ENCODE measurements around the gene CAGE1. TPM values are rescaled to one million over a fixed set of nuclear protein-coding genes. Genes with fewer than 3 reads are reported as not detected.

CAGE1 gene
- total RNA-seq, result 1.1 TPM

DNA sequence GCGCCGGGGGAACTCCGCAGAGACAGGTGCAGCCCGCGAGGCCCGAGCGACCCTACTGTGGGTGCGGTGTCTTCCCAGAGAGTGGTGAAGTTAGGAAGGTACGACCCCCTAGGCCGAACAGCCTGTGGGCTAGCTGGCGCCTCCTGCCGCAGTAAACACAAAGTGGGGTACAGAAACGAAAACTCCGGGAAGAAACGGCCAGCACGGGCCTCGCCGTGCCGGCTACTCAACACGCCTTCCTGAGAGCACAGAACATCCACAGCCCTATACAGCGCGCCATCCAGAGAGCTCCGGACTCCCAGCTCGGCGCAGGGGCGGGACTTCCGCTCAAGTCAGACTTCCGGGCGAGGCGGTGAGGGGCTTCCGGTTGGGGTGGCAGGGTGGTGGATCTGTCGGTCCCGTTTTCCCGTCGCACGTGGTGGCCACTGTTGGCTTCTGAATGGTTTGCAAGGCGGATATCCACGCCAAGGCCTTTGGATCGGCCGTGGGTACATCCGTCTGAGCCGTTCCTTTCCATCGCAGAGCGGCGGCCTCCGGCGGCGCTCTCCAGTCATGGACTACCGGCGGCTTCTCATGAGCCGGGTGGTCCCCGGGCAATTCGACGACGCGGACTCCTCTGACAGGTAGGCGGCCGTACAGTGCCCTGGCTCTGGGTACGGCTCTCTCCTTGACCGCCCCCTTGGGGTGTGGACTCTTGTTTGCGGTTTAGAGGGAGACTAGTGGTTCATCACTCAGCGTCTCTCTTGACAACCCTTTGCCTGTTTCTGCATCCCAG lies at the start of gene CAGE1, which contains the start of gene RIOK1:
Gene CAGE1 (minus strand): TSS at position 292 of the 775 bp plus-strand sequence. CDS start 2,569 bp downstream, outside the sequence.
Gene RIOK1 (plus strand): TSS at position 358 of the 775 bp plus-strand sequence. CDS start 195 bp downstream, at position 553.
- DNase-seq (ENCODE audit: low read depth in 2 of 3, low spot score in 2 of 3), result peak; percentile 86 to 98 (median 97)

DNA sequence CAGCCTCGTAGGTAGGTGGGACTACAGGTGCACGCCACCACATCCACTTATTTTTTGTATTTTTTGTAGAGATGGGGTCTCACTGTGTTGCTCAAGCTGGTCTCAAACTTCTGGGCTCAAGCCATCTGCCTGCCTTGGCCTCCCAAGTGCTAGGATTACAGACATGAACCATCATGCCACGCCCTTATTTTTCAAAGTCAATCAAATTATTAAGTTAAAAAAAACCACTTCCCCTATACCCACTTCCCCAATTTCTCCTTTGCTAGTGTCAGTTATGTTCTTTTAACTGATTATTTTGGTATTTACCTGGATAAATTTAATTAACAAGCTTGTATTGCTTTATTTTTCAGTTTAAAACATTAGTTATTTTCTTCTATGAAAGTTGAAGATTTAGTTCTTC lies 49.7 kb upstream of the CAGE1 start:
- DNase-seq (ENCODE audit: low read depth in 2 of 3, low spot score in 2 of 3), result peak in 2 of 3 donors; percentile 17 to 73

DNA sequence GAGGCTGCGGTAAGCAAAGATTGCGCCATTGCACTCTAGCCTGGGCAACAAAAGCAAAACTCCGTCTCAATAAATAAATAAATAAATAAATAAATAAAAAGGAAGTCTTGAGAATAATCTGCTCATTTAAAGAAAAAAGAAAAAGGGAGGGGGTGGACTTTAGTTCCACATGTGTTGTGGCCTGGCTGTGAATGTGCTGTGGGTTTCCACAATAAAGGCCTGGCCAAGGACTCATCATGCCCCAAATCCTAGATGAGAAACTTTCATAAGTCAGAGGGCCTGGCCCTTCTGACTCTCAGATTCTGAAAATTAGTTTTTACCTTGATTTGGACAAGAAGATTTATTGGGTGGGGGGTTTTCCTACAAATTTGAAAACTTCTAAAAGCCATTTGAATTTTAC lies 48.5 kb upstream of the CAGE1 start:
- no peak for DNase-seq (ENCODE audit: low read depth in 2 of 3, low spot score in 2 of 3)

DNA sequence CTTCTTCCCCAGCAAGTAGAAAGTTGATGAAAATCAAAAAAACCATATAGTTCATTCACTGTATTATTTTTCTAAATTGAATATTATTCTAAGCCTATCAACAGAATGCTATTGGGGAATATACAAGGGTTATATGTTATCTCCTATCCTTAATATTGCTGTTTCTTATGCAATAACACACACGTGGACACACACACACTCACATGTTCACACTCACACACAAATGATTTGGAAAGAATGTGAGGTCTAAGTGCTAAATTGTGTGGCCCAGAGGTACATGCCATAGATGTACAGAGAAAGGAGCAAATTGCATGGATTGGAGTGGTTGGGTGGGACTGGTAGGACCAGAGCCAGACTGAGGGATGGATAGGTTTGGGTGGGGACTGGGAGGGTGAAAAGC lies 45.1 kb upstream of the CAGE1 start:
- no peak for DNase-seq (ENCODE audit: low read depth in 2 of 3, low spot score in 2 of 3)

DNA sequence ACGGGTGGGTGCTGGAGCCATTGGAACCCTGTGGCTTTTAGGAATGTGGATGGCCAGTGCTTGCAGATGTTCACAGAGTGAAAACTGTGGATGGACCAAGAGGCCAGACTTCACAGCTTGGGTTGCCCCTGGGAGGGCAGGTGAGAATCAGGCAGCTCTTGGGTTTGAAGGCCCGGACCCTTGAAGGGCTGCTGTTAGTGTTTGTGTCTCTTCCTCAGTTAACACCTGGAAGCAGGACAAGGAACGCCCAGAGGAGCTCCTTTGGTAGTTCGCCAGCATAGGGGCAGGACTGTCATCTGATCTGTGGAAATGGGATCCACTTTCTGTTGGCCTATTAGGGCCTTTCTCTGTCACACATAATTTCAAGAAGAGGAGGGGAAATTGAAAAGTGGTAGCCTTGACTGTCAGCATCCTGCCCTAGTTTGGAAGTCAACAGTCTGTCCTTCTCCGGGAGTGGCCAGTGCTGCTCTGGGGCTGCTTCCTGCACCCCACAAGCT lies 43.6 kb upstream of the CAGE1 start:
- DNase-seq (ENCODE audit: low read depth in 2 of 3, low spot score in 2 of 3), result no peak

DNA sequence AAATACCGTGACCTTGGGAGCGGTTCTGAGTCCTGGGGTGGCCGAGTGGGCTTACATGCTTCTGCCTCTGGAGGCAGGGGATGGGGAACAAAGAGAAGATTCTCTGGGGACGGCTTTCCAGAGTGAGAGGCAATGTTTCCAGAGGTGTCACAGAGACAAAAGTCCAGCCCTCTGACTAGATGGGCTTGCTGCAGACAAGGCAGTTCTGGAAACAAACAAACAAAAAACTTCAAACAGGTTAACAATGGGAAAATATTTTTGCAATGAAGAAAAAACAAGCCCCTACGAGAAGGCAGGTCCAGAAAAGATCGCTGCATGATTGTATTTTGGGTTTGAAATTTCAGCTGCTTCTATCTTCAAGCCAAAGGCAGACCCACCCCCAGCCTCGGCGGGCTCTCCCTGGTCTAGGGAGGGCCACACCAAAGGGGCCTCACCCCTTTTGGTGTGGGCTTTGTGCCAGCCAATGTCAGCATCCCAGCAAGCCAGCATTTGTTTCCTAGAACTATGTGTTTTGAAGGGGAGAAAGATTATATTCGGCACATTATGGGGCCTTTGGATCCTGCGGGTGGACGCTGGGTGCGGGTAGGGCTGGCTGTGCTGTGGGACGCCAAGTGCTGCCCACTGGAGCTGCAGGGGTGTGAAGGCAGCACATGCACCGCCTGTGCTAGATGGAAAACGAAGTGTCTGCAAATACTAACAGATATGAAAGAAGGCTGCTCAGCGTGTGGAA lies 43.0 kb upstream of the CAGE1 start:
- no peak for DNase-seq (ENCODE audit: low read depth in 2 of 3, low spot score in 2 of 3)

DNA sequence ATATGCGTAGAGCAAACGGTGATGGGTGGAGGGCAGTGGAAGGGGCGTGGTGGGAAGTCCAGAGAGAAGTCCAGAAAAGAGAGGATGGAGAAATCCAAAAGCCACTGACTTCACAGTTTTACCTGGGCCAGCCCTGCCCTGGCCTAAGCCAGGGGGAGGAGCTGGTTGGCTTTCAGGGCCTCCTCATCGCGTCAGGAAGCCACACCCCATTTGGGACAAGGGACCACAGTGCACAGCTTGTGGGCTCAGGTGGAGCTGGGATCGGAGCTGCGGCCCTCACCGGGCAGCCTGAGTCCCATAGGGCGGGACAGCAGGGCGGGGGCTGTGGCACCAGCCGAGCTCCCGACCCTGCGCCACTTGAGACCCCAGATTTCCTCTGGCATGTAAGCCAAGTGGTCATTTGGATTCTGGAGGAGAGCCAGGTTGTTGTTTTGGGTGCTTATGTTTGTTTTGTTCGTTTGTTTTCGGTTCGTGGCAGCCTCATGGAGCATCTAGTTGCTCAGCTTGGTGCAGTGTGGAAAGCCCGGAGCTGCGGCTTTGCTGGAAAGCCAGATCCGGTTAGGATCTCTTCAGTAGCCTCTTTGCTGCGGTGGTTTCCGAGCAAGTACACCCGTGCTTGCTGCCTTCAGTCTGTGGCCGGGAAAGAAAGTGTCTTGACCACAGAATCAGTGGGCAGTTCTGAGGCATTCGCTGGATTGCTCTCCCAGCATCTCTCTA lies 42.3 kb upstream of the CAGE1 start:
- no peak for DNase-seq (ENCODE audit: low read depth in 2 of 3, low spot score in 2 of 3)

DNA sequence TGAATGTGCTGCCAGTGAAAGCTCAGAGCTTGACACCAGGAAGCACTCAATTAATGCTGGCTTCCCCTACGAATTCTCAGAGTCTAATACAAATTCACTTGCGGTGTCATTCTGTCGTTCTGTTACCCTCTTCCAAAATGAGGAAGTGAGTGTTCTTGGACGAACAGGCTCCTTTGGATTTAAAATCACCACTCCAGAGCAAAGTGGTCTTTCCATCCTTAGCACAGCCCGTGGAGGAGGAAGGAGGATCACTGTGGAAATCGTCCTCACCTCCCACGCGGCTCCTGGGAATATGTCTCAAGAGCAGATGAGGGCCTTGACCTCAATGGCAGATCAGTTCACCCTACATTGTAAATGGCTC lies 41.8 kb upstream of the CAGE1 start:
- DNase-seq (ENCODE audit: low read depth in 2 of 3, low spot score in 2 of 3), result peak in 2 of 3 donors; percentile 39 to 80

DNA sequence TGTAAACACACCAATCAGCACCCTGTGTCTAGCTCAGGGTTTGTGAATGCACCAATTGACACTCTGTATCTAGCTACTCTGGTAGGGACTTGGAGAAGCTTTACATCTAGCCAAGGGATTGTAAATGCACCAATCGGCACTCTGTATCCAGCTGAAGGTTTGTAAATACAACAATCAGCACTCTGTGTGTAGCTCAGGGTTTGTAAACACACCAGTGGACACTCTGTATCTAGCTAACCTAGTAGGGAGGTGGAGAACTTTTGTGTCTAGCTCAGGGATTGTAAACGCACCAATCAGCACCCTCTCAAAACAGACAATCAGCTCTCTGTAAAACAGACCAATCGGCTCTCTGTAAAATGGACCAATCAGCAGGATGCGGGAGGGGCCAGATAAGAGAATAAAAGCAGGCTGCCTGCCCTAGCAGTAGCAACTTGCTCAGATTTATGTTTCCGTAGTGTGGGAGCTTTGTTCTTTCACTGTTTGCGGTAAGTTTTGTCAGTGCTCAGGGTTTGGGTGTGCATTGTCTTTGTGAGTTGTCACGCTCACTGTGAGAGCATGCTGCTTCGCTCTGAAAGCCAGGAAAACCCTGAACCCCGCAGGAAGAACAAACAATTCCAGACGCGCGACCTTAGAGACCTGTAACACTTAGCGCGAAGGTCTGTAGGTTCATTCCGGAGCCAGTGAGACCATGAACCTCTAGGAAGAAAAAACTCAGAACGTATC lies 37.1 kb upstream of the CAGE1 start:
- DNase-seq (ENCODE audit: low read depth in 2 of 3, low spot score in 2 of 3), result no peak

DNA sequence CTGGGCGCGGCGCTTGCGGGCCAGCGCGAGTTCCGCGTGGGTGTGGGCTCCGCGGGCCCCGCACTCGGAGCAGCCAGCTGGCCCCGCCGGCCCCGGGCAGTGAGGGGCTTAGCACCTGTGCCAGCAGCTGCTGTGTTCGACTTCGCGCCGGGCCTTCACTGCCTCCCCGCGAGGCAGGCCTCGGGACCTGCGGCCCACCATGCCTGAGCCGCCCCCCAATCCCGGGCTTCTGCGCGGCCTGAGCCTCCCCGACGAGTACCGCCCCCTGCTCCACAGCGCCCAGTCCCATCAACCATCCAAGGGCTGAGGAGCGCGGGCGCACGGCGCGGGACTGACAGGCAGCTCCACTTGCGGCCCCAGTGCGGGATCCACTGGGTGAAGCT lies 36.3 kb upstream of the CAGE1 start:
- DNase-seq (ENCODE audit: low read depth in 2 of 3, low spot score in 2 of 3), result no peak

DNA sequence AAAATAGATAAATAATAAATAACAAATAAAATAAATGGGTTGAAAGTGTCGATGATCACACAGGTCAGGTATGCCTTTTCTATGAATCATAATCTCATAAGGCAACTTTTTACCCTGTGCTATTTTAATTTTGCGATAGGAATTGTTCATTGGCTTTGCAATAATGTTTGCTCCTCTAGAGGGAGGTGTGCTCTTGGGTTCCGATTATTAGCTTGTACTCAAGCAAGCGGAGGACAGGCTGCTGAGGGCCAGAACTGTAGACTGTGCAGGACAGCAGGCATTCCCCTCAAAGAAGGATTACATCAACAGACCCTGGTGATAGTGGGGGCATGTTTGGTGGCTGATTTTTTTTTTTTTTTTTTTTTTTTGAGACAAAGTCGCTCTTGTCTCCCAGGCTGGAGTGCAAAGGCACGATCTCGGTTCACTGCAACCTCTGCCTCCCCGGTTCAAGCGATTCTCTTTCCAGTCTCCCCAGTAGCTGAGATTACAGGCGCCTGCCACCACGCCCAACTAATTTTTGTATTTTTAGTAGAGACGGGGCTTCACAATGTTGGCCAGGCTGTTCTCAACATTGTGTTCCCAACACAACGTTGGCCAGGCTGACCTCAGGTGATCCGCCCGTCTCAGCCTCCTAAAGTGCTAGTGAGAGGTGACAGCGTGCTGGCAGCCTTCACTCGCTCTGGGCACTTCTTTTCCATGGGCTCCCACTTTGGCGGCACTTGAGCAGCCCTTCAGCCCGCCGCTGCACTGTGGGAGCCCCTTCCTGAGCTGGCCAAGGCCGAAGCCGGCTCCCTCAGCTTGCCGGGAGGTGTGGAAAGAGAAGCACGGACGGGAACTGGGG lies 35.6 kb upstream of the CAGE1 start:
- DNase-seq (ENCODE audit: low read depth in 2 of 3, low spot score in 2 of 3), result peak in 2 of 3 donors; percentile 26 to 59

DNA sequence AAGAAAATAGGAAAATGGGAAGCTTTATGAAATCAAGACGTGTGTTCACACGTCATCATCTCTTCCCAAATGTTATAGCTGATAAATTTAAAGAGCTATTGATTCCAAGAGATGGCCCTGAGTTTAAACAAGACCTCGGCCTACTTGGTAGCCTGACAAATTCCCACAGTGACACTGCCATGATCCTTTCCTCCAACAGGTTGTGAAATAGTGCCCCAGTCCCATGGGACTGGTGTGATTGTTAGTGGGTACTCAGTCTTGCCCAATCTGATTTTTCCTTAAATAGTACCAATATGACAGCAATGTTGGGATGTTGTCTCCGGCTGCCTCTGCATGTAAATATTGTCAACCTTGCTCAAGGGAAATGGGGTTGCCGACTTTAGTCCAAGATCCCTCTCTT lies 34.5 kb upstream of the CAGE1 start:
- no peak for DNase-seq (ENCODE audit: low read depth in 2 of 3, low spot score in 2 of 3)

DNA sequence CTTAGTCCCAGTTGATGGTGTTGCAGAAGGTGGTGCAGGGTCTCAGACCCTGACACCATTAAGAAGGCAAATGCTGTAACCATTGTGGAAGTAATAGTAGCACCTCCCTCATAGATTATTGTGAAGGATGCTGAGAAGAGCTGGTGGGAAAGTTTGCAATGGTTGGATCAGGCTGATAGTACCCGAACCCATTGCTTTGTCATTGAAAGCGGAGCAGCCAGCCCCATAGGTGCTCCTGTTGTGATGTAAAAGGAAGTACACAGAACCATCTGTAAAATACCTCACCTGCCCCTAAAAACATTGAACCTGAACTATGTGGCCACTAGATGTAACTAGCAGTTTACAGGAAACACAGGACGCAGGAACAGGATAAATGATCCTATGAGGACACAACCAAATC lies 31.5 kb upstream of the CAGE1 start:
- no peak for DNase-seq (ENCODE audit: low read depth in 2 of 3, low spot score in 2 of 3)

DNA sequence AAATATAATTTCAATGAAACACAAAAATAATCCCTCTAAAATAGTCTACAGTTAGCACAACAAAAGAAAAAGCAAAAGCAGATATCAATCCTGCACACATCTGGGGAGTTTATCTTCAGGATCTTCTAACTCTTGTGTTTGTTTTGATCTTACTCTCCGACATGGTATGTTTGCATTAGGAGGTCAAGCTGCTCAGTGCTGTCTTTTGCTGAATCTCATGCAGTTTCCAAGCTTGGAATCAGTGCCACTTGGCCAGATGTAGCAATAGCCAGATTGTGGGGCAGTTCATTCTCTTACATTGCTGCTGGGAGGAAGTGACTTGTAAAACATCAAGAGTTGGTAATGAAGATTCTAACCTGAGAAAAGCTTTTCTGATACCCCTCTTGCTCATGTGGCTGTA lies 29.5 kb upstream of the CAGE1 start:
- no peak for DNase-seq (ENCODE audit: low read depth in 2 of 3, low spot score in 2 of 3)

DNA sequence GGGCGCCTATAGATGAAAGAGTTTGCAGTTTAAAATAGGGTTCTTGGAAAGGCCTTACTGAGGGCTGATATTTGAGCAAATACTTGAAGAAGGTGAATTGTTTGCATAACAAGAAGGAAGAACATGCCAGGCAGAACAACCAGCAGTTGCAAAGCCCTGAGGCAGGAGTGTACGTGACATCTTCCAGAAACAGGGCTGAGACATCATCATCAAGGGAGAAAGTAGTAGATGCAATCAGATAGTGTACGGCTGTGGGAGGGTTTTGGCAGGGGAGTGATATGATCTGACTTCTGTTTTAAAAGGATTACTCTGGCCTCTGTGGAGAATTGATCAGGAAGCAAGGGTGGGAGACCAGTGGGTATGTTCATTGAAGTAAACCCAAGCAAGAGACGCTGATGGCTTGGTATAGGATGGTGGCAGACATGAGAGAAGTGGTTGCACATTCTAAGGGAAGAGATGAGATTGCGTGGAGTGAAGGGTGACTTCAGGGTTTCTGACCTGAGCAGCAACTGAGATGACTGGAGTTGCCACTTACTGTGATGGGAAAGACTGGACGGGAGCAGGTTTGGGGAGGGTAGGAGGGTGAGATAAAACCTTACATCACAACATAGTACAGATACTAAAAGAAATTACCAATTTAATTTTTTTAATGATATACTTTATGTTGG lies 28.8 kb upstream of the CAGE1 start:
- no peak for DNase-seq (ENCODE audit: low read depth in 2 of 3, low spot score in 2 of 3)

DNA sequence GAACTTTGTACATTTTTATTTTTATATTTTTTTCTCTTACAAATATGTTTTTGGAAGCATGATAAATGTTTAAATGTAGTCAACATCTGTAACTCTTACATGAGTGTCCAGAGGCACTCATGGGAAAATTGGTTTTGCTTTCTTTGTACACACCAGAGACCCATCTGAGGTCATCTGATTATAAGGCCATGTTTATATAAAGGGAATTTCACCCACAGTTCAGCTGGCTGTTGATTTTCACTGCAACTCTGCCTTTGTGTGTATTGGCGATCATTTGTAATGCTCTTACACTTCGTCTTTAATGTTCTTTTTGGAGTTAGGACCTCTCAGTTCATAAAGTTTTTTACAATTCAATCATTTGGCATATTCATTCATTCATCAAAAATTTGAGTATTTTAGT lies 28.1 kb upstream of the CAGE1 start:
- DNase-seq (ENCODE audit: low read depth in 2 of 3, low spot score in 2 of 3), result no peak

DNA sequence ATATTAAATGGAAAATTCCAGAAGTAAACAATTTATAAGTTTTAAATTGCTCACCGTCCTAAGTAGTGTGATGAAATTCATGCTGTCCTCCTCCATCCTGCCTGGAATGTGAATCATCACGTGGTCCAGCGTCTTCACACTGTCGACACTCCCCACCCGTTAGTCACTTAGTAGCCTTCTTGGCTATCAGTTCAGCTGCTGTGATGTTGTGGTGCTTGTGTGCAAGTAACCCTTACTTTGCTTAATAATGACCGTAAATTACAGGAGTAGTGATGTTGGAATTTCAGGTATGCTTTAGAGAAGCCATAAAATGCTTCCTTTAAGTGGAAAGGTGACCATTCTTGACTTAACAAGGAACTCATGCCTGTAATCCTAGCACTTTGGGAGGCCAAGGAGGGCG lies 25.3 kb upstream of the CAGE1 start:
- DNase-seq (ENCODE audit: low read depth in 2 of 3, low spot score in 2 of 3), result no peak

DNA sequence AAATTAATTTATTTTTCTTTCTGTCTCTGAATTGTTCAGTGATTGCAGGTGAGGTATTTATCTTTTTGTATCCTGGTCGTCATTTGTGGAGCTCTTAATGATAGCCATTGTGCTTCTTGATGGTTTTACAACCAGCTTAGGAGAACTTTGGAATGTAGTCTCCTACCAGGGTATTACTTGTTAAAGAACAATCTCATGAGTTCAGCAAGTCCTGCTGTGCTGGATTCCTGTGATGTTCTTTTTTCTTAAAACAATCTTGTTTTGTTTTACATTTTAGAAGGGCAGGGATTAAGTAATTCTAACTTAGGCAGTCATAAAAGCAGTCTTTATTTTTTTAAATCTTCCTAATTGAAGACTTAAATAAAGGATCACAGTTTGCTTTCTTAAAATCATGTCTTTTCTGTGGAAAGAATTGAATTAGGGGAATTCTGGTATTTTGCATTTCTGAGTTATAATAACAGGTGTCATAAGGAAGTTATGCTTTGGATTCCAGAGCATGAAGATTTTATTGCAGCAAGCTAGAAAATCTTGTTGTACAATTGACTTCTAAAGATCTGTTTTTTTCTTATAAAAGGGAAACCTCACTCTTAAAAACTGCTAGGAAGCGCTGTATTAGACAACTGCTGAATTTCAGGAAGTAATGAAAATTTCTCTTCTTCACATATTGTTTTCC lies 23.7 kb upstream of the CAGE1 start:
- no peak for DNase-seq (ENCODE audit: low read depth in 2 of 3, low spot score in 2 of 3)

DNA sequence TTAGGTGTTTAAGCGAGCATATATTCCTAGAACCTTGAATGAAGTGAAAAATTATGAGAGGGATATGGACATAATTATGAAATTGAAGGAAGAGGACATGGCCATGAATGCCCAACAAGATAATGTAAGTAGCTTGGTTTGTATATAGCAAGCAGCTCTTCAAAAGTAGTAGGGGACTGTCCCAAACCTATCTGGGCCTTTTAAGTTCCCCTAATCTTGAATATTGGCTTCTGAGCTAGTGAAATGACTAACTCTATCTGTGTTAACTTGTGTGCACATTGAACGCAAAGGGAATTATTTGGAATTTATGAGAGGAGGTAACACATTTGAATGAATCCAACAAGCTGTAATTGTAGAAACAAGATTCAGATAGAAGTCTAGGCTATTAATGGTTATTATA lies 21.8 kb upstream of the CAGE1 start:
- DNase-seq (ENCODE audit: low read depth in 2 of 3, low spot score in 2 of 3), result no peak

All from hematopoietic multipotent progenitor cell (in vitro differentiated cells).